Right renal pelvis (tissue), 4 donors: ENCODE measurements around the gene ULBP2. TPM values are rescaled to one million over a fixed set of nuclear protein-coding genes. Genes with fewer than 3 reads are reported as not detected.
"Not testable (repeated sequence)": the region's sequence is repeated elsewhere in the genome, so short reads cannot be mapped to it uniquely, and the experiment has no call there.

Source experiments
- DNase-seq, 4 donors: peaks; one replicate each; pipeline ENCODE4 v3.0.0-alpha.2; 2013; ENCODE audit warnings: low read depth in 4 of 4, low spot score in 3 of 4, missing footprints in 1 of 4
- polyA plus RNA-seq, 4 donors: library from polyadenylated mRNA; unstranded; fragments of 120-200 nt; gene quantifications; one replicate each; pipeline ENCODE4 v1.2.1, GENCODE V29; 2013; ENCODE audit not compliant: insufficient read length in 4 of 4

Gene ULBP2
- polyA plus RNA-seq, 4 donors: 0.65 to 0.91 (median 0.67) TPM

GRCh38 chr6:149964308-149965193 is 22.7 kb downstream of the ULBP2 start:
- no peak for DNase-seq

DNA sequence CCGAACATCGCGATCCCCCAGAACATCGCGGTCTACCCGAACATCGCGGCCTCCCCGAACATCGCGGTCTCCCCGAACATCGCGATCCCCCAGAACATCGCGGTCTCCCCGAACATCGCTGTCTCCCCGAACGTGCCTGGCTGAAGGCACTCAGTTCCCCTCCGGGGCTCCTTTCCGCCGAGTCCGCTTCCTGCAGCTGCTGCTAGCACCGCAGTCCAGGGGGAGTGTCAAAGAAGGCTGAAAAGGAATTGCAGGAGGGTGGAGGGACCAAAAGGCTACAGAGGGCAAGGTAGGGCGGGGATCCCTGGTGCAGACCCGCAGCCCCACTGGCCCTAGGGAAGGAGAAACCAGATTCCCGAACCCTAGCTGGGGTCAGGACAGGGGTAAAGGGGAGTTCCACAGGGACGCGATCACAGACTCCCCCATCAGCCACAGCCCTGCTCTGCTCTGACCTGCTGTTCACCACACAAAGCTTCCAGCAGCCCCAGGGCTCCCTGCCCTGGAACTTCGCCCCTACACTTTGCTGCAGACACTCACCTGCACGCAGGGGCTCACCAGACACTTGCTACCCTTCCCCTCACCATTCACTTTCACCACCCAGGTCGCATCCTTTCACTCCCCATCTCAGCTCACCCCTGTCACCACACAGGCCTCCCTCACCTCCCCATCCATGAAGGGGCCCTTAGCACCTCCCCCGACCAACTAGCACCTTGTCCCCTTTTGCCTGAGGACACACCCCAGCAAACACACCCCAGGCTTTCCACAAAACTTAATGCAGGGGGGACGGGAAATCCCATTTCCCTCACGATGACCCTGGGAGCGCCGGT is 23.6 kb downstream of the ULBP2 start:
- DNase-seq: no peak

GRCh38 chr6:149966319-149966718 is 24.5 kb downstream of the ULBP2 start:
- not testable (repeated sequence) for DNase-seq

- no peak for DNase-seq
These were observed 25.8 kb downstream of the ULBP2 start for GRCh38 chr6:149967591-149967990.

- not testable (repeated sequence) for DNase-seq
These were observed 26.2 kb downstream of the ULBP2 start for GRCh38 chr6:149967999-149968398.

- not testable (repeated sequence) for DNase-seq
These were observed 27.1 kb downstream of the ULBP2 start for GRCh38 chr6:149968909-149969308.

- DNase-seq: no peak
These were observed 27.8 kb downstream of the ULBP2 start for GRCh38 chr6:149969635-149970034.

DNA sequence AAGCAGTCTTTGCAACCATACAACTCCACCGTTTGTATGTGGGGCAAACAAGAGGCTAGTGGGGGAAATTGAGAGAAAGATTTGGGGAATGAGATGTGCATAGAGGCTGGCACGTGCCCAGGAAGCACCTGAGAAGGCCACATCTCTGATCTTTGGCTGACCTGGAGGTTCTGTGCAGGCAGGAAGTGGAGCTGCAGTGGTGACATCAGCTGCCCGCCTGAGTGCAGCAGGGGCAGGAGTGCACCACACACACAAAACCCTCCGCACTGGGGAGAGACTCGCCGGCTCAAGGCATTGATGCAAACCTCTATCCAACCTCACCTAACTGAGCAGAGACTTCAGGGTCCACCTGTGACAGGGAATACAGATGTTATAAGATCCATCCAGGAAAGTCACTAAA is 32.6 kb downstream of the ULBP2 start:
- not testable (repeated sequence) for DNase-seq

DNA sequence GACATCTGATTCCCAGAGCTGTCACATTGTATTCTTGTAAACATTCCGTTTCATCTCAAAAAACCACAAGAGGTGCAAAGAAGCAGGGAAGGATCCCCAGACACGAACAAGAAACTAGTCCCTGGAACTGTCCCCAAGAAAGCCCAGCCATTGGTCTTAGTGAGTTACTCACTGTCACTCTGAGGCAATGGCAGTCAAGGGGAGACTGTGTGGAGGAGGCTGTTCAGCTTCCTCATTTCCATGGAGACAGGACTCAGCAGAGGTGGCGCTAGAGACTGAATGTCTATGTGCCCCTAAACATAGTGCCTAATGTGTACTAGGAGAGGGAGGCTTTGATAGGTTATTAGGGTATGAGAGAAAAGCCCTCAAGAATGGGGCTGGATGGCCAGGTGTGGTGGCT is 33.0 kb downstream of the ULBP2 start:
- DNase-seq: no peak

- no peak for DNase-seq
These were observed 33.6 kb downstream of the ULBP2 start for GRCh38 chr6:149975400-149975799.

DNA sequence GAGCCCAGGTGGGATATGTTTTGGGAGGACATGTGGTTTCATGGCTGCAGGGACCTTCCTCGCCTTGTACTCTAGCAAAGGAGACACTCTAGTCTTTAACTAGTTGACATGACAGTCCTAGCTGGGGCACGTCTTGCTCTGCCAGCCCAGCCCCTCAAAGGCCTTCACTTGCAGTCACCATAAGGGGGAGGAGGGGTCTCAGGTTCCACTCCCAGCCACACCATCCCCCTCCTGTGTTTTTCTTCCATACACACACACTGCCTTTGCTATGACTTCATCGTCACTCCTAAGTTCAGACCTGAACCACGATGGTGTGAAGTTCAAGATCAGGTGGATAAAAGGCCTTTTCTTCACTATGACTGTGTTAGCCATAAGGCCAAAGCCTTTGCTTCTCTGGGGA is 35.4 kb downstream of the ULBP2 start:
- no peak for DNase-seq

DNA sequence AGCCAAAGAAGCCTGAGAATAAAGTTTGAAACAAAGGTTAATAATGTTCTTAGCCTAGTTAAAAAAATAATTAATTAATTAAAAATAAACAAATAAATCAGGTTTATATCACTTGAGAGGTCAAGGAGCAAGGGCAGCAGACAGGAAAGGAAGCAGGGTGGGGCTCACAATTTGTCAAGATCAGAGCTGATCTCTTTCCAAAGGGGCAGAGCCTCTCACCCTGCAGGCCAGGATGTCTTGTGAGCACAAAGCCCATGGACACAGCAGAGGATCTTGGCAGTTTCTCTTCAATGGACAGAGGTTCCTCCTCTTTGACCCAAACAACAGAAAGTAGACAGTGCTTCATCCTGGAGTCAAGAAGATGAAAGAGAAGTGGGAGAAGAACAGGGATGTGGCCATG is 36.8 kb downstream of the ULBP2 start:
- DNase-seq: no peak

- no peak for DNase-seq
These were observed 37.5 kb downstream of the ULBP2 start for GRCh38 chr6:149979293-149979692.

DNA sequence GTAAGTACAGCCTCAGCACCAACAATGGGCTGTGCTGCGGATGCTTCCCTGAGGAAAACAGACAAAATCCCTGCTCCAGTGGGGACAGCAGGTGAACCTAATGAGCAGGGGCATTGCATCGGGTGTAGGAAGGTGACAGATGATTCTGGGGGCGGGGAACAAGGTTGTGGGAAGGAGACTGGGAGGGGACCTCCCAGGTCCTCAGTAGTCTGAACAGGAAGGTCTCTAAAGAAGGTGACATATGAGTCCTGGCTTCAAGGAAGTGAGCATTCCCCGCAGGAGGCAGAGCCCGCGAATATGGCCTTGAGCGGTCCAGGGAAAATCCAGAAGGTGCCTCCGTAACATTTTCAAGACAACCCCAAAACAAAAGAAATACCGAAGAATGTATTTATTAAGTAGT is 41.3 kb downstream of the ULBP2 start:
- no peak for DNase-seq

DNA sequence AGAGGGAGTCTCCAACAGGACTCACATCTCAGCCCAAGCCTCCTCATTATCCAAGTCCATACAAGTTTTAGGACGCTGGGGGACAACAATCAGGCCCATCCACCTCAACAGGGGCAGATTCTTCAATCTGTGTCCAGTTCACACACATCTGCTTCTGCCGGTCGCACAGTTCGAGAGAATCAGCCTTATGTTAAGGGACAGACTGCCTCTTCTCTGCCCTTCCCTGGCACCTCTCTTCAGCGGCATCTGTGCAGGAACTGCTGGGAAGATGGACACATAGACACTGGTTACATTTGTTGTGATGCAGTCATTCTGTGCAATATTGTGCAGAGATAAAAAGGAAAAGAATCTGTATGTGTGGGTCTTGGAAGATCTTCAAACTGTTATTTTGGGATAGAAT is 43.0 kb downstream of the ULBP2 start:
- no peak for DNase-seq

- no peak for DNase-seq
These were observed 43.7 kb downstream of the ULBP2 start for GRCh38 chr6:149985481-149985937.

- DNase-seq: no peak
These were observed 45.8 kb downstream of the ULBP2 start for GRCh38 chr6:149987602-149988107.

DNA sequence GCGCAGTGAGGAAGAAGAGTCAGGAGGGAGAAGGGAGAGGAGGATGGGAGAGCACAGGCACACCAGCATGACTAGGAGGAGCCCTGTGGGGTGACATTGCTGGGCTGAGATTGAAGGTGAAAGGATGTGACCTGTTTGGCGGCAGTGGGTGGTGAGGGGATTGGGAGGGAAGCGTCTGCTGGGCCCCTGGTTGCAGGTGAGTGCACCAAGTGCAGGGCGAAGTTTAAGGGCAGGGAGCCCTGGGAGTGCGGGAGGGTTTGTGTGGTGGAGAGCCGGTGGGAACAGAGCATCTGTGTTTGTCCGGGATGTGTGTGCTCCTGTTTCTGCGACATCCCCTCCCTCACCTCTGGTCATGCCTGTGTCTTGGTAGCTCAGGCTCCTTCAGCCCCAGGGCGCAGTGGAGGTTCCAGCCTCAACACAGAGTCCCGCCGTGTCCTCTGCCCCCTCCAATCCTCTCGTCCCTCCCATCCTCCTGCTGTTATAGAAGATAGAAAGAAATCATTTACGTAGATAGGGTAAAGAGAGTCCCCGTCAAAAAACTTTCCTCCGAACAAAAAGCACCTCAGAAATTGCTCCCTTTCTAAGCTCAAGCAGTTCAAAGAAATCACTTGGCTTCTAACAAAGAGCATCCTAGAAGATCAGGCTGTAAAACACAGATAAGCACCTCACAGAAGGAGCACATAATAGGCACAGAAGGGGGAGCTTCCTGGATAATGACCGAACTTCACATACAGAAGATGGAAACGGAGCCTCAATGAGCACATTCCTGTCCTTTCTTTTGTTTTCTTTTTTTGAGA is 46.9 kb downstream of the ULBP2 start:
- DNase-seq: no peak

GRCh38 chr6:149990212-149990660 is 48.4 kb downstream of the ULBP2 start:
- no peak for DNase-seq

- DNase-seq: no peak
These were observed 49.1 kb downstream of the ULBP2 start for GRCh38 chr6:149990661-149991471.
